RCC 7860 (cell line): ENCODE results near the gene SLC39A6.
"Not testable (repeated sequence)": the region's sequence is repeated elsewhere in the genome, so short reads cannot be mapped to it uniquely, and the experiment has no call there.

Experiments used
- DNase-seq: peaks from one replicate; pipeline ENCODE4 v3.0.0-alpha.2; 2015; ENCODE audit warnings: low spot score
- FAIRE-seq: peaks from 2 replicates; lab custom pipeline; 2012; peaks lifted over from hg19 to GRCh38; lab: Jason Lieb, UNC

The SLC39A6 gene, protein sequence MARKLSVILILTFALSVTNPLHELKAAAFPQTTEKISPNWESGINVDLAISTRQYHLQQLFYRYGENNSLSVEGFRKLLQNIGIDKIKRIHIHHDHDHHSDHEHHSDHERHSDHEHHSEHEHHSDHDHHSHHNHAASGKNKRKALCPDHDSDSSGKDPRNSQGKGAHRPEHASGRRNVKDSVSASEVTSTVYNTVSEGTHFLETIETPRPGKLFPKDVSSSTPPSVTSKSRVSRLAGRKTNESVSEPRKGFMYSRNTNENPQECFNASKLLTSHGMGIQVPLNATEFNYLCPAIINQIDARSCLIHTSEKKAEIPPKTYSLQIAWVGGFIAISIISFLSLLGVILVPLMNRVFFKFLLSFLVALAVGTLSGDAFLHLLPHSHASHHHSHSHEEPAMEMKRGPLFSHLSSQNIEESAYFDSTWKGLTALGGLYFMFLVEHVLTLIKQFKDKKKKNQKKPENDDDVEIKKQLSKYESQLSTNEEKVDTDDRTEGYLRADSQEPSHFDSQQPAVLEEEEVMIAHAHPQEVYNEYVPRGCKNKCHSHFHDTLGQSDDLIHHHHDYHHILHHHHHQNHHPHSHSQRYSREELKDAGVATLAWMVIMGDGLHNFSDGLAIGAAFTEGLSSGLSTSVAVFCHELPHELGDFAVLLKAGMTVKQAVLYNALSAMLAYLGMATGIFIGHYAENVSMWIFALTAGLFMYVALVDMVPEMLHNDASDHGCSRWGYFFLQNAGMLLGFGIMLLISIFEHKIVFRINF

DNA sequence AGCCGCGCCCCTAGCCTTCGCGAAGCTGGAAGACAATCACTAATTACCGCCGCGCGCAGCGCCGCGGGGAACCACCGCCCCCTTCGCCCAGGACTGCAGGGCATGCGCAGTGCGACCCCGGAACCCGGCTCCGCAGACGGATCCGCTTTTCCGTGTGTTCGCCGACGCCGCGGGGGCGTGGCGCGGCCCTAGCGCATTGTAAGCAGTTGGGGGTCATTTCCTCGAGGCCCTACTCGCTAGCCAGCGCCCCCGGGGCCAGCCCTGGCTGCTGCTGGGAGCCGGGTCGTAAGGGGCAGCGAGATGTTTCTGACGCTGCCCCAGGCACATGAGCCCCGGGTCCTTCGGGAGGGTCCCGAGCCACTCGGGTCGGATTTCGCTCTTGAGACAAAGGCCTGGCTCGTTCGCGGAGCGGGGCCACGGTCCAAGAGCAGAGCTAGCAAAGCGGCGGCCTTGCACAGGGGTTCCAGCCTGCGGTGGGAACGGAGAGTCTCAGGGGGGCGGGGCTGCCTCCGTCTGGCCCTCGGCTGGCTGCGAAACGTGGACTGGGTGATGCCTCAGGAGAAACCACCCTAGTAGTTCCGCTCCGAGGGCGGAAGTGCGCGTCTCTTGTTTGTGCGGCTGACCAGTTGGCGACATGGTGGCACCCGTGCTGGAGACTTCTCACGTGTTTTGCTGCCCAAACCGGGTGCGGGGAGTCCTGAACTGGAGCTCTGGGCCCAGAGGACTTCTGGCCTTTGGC, at the start of gene SLC39A6, which contains the start of gene ELP2:
TSS of gene SLC39A6 (minus strand) at position 41 of the 739 bp plus-strand sequence. CDS start 2,333 bp downstream, outside the sequence.
TSS of gene ELP2 (plus strand) at position 600 of the 739 bp plus-strand sequence. CDS start at position 635, 35 bp downstream.
- peak; percentile 83 for DNase-seq
- no peak for FAIRE-seq

- FAIRE-seq (no peak), DNase-seq (no peak)
Observed at GRCh38 chr18:36177913-36178312, 48.8 kb upstream of the SLC39A6 start.

GRCh38 chr18:36176711-36177110, 47.6 kb upstream of the SLC39A6 start:
- FAIRE-seq (no peak), DNase-seq (no peak)

DNA sequence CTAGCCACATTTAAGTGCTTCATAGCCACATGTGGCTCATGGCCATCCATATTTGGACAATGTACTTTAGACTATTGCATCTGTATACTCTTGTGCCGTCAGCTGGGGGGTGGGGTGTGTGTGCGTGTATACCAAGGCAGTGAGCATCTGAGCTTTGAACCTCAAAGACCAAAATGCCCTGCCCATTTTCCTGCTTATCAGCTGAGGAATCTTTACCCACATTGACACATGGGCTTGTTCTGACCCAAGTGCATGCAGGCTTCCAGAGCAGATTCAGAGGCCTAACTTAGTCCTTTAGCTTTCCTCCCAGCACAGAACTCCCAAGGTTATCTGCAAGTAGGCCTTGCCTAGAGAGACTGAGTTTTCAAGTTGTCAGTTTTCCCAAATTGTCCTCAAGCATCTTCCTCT, 47.0 kb upstream of the SLC39A6 start:
- no peak for FAIRE-seq

DNA sequence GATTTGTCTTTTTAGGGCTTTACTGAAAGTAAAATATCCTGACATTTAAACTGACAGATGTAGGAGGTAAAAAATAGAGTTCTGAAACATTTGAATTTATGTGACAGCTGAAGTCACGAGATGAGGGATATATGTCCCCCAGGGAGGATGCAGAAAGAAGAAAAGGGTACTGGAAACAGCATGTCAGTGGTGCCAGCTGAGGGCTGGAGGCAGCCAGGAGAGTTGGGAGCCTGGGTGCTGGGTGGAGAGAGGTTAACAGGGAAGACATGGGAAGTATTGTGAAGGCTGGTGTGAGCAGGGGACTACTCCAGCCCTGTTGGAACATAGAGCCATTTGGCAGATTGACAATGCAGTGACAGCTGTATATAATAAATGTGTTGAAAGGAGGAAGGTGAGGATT, 46.3 kb upstream of the SLC39A6 start:
- FAIRE-seq (no peak), DNase-seq (no peak)

More for the DNA sequence above, 47.0 kb upstream of the SLC39A6 start:
- DNase-seq: no peak

GRCh38 chr18:36169938-36170337, 40.8 kb upstream of the SLC39A6 start:
- FAIRE-seq (no peak), DNase-seq (no peak)

DNA sequence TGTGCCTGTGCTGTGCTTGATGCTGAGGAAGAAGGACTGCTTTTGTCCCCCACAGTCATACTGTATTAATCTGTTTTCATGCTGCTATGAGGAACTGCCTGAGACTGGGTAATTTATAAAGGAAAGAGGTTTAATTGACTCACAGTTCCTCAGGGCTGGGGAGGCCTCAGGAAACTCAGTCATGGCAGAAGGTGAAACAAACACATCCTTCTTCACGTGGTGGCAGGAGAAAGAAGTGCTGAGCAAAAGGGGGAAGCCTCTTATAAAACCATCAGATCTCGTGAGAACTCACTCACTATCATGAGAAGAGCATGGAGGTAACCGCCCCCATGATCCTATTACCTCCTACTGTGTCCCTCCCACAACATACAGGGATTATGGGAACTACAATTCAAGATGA, 39.2 kb upstream of the SLC39A6 start:
- DNase-seq, FAIRE-seq: not testable (repeated sequence)

GRCh38 chr18:36167692-36168218, 38.6 kb upstream of the SLC39A6 start:
- DNase-seq (no peak), FAIRE-seq (no peak)

DNA sequence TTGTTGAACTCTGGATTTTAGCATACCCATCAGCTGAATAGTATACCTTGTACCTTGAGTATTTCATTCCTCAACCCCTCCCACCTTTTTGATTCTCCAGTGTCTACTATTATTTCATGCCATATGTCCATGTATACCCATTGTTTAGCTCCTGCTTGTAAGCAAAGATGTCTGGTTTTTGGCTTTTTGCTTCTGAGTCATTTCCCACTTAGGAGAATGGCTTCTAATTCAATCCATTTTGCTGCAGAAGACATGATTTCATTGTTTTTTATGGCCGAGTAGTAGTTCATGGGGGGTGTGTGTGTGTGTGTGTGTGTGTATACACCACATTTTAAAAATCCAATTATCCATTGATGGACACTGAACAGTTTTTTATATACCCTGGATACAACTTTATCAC, 33.8 kb upstream of the SLC39A6 start:
- no peak for DNase-seq

DNA sequence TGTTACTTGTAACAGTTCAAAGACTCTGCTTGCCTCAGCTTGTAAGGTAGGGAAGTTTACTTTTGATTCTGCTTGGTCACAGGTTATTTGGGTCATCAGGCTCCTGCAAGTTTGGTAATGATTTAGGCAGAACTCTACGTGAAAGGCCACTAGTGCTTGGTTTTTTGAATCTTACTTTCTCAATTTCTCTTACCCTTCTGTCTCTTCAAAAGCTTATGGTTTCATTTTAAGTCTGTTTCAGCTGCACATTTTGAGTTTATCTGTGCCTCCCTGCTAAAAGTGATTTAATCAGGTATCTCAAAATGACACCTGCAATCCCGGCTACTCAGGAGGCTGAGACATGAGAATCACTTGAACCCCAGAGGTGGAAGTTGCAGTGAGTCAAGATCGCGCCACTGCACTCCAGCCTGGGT, 31.8 kb upstream of the SLC39A6 start:
- DNase-seq: no peak
- no peak for FAIRE-seq

More for the DNA sequence above, 33.8 kb upstream of the SLC39A6 start:
- no peak for FAIRE-seq

- peak; percentile 57 for DNase-seq
- peak; percentile 84 for FAIRE-seq
Observed at GRCh38 chr18:36158266-36158867, 29.2 kb upstream of the SLC39A6 start.

GRCh38 chr18:36157441-36157840, 28.3 kb upstream of the SLC39A6 start:
- no peak for DNase-seq
- no peak for FAIRE-seq

DNA sequence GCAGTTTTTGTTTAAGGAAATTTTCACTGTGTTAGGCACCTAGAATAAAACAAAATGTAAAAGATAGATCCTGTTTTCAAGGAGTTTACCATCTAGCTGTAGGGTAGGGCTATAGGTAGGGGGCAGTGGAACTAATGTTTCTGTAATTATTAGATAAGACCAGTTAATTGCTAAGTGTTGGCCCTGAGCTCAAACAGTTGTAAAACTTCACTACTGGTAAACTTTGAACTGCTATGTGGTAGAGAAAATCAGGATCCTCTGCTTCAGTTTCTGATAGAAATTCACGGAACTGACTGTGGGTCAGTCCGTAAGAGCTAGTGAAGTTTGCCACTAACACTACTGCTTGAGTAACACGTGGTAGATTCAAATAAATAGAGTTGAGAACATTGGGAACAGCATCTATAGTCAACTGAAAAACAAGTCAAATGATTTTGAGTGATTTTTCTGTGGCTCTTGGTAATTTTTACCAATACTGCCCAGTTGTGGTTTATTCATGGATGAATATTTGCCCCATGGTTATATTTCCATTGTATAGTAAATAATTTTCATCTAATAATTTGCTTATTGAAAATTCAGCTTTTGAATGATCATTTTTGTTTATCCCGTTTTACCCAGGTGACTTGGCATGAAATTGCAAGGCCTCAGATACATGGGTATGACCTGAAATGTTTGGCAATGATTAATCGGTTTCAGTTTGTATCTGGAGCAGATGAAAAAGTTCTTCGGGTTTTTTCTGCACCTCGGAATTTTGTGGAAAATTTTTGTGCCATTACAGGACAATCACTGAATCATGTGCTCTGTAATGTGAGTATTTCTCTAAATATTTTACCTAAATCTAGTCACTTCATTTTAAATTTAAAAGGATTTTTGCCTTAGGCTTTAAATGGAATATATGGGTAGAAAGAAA, 27.0 kb upstream of the SLC39A6 start:
- FAIRE-seq: peak; percentile 78
- DNase-seq: no peak

GRCh38 chr18:36153771-36154170, 24.6 kb upstream of the SLC39A6 start:
- no peak for FAIRE-seq
- no peak for DNase-seq

GRCh38 chr18:36153203-36153602, 24.1 kb upstream of the SLC39A6 start:
- FAIRE-seq (peak; percentile 97), DNase-seq (peak; percentile 91)

DNA sequence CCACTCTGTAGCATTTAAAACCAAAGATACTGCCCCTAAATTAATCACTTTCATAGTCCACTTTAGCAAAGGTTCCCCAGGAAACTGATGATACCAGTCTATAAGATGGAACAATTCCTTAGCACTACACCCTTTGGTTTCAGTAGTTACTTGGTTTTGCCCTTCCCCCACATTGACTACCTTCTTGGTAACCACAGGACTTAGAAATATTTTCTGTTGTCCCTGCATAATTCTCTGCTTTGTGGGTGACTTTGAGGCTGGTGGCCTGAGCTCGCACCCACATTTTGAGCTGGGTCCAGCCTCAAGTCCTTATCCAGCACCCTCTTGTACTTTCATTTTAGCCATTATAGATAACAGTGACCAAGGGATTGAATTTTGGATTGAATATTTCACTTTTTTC, 23.6 kb upstream of the SLC39A6 start:
- DNase-seq: peak; percentile 35
- no peak for FAIRE-seq

- no peak for FAIRE-seq
- no peak for DNase-seq
Observed at GRCh38 chr18:36149514-36150289, 20.6 kb upstream of the SLC39A6 start.

- DNase-seq (no peak), FAIRE-seq (no peak)
Observed at GRCh38 chr18:36143391-36143790, 14.3 kb upstream of the SLC39A6 start.

- DNase-seq: no peak
- no peak for FAIRE-seq
Observed at GRCh38 chr18:36142751-36143150, 13.6 kb upstream of the SLC39A6 start.
